ENCODE results near the gene SCGB1D2. TPM values are rescaled to one million over a fixed set of nuclear protein-coding genes. Genes with fewer than 3 reads are reported as not detected.

The SCGB1D2 gene
- total and polyA plus RNA-seq, 10 of the 15 experiments (the other 5 are each of a cell fraction or from before 2014, with no cell fraction given), result 0.48 TPM; not detected in 9

DNA sequence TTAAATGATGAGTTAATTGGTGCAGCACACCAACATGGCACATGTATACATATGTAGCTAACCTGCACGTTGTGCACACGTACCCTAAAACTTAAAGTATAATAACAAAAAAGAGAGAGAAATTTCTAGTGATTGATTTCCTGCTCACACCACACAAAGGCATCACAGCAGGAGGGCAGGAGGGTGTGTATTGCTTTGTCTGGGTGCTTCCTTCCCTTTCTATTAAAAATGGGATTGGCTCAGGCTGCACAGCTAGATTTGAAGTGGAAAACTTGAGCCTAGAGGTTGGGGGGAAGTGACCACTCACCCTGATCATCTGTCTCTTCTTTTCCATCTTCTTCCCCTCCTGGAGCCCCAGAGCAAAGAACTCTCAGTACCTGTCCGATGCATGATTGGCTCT is 944 bp upstream of the SCGB1D2 start (continued):
- TF ChIP-seq, protein P1, sequence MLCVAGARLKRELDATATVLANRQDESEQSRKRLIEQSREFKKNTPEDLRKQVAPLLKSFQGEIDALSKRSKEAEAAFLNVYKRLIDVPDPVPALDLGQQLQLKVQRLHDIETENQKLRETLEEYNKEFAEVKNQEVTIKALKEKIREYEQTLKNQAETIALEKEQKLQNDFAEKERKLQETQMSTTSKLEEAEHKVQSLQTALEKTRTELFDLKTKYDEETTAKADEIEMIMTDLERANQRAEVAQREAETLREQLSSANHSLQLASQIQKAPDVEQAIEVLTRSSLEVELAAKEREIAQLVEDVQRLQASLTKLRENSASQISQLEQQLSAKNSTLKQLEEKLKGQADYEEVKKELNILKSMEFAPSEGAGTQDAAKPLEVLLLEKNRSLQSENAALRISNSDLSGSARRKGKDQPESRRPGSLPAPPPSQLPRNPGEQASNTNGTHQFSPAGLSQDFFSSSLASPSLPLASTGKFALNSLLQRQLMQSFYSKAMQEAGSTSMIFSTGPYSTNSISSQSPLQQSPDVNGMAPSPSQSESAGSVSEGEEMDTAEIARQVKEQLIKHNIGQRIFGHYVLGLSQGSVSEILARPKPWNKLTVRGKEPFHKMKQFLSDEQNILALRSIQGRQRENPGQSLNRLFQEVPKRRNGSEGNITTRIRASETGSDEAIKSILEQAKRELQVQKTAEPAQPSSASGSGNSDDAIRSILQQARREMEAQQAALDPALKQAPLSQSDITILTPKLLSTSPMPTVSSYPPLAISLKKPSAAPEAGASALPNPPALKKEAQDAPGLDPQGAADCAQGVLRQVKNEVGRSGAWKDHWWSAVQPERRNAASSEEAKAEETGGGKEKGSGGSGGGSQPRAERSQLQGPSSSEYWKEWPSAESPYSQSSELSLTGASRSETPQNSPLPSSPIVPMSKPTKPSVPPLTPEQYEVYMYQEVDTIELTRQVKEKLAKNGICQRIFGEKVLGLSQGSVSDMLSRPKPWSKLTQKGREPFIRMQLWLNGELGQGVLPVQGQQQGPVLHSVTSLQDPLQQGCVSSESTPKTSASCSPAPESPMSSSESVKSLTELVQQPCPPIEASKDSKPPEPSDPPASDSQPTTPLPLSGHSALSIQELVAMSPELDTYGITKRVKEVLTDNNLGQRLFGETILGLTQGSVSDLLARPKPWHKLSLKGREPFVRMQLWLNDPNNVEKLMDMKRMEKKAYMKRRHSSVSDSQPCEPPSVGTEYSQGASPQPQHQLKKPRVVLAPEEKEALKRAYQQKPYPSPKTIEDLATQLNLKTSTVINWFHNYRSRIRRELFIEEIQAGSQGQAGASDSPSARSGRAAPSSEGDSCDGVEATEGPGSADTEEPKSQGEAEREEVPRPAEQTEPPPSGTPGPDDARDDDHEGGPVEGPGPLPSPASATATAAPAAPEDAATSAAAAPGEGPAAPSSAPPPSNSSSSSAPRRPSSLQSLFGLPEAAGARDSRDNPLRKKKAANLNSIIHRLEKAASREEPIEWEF (IDR thresholded peaks at IDR 0.05; ENCODE audit: insufficient replicate concordance, low read depth, low read length), result no peak
- TF ChIP-seq, protein P2, sequence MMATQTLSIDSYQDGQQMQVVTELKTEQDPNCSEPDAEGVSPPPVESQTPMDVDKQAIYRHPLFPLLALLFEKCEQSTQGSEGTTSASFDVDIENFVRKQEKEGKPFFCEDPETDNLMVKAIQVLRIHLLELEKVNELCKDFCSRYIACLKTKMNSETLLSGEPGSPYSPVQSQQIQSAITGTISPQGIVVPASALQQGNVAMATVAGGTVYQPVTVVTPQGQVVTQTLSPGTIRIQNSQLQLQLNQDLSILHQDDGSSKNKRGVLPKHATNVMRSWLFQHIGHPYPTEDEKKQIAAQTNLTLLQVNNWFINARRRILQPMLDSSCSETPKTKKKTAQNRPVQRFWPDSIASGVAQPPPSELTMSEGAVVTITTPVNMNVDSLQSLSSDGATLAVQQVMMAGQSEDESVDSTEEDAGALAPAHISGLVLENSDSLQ (IDR thresholded peaks at IDR 0.05), result no peak
- no peak for TF ChIP-seq TAF1 (IDR thresholded peaks at IDR 0.05; ENCODE audit: borderline replicate concordance, low read depth, low read length)
- TF ChIP-seq, protein P3, sequence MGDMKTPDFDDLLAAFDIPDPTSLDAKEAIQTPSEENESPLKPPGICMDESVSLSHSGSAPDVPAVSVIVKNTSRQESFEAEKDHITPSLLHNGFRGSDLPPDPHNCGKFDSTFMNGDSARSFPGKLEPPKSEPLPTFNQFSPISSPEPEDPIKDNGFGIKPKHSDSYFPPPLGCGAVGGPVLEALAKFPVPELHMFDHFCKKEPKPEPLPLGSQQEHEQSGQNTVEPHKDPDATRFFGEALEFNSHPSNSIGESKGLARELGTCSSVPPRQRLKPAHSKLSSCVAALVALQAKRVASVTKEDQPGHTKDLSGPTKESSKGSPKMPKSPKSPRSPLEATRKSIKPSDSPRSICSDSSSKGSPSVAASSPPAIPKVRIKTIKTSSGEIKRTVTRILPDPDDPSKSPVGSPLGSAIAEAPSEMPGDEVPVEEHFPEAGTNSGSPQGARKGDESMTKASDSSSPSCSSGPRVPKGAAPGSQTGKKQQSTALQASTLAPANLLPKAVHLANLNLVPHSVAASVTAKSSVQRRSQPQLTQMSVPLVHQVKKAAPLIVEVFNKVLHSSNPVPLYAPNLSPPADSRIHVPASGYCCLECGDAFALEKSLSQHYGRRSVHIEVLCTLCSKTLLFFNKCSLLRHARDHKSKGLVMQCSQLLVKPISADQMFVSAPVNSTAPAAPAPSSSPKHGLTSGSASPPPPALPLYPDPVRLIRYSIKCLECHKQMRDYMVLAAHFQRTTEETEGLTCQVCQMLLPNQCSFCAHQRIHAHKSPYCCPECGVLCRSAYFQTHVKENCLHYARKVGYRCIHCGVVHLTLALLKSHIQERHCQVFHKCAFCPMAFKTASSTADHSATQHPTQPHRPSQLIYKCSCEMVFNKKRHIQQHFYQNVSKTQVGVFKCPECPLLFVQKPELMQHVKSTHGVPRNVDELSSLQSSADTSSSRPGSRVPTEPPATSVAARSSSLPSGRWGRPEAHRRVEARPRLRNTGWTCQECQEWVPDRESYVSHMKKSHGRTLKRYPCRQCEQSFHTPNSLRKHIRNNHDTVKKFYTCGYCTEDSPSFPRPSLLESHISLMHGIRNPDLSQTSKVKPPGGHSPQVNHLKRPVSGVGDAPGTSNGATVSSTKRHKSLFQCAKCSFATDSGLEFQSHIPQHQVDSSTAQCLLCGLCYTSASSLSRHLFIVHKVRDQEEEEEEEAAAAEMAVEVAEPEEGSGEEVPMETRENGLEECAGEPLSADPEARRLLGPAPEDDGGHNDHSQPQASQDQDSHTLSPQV (IDR thresholded peaks at IDR 0.05), result no peak
- TF ChIP-seq HDAC2 (IDR thresholded peaks at IDR 0.05), result no peak
